NB4 (cell line): ENCODE measurements around the gene CNTNAP2.
"Not testable (repeated sequence)": the region's sequence is repeated elsewhere in the genome, so short reads cannot be mapped to it uniquely, and the experiment has no call there.

Experiments
- DNase-seq: peaks from one replicate; pipeline ENCODE4 v3.0.0; 2010; ENCODE audit warnings: low read depth
- H3K4me3 ChIP-seq: one replicate; pipeline ENCODE4 v1.5.1; 2011; ENCODE audit warnings: mild to moderate bottlenecking, low read depth, low read length, moderate library complexity
- CTCF ChIP-seq: IDR thresholded peaks from one replicate; pipeline ENCODE4 v1.5.1; 2012; ENCODE audit warnings: low read depth, low read length
- MYC ChIP-seq: IDR thresholded peaks from 2 replicates; pipeline ENCODE4 v1.6.1; 2011; ENCODE audit warnings: low read depth, low read length
- POLR2A ChIP-seq: IDR thresholded peaks from 2 replicates; pipeline ENCODE4 v1.6.1; 2011; ENCODE audit warnings: mild to moderate bottlenecking; ENCODE audit not compliant: insufficient read length; ENCODE audit errors: extremely low read depth
- TF ChIP-seq, protein P1 (sequence below): IDR thresholded peaks from 2 replicates; pipeline ENCODE4 v1.6.1; 2011; ENCODE audit warnings: low read depth, low read length

The CNTNAP2 gene

GRCh38 chr7:148456351-148456750, 2339.8 kb downstream of the CNTNAP2 start:
- no peak overlapping the region for H3K4me3 ChIP-seq
- no peak for DNase-seq
- no peak for TF ChIP-seq MYC
- TF ChIP-seq CTCF = no peak

DNA sequence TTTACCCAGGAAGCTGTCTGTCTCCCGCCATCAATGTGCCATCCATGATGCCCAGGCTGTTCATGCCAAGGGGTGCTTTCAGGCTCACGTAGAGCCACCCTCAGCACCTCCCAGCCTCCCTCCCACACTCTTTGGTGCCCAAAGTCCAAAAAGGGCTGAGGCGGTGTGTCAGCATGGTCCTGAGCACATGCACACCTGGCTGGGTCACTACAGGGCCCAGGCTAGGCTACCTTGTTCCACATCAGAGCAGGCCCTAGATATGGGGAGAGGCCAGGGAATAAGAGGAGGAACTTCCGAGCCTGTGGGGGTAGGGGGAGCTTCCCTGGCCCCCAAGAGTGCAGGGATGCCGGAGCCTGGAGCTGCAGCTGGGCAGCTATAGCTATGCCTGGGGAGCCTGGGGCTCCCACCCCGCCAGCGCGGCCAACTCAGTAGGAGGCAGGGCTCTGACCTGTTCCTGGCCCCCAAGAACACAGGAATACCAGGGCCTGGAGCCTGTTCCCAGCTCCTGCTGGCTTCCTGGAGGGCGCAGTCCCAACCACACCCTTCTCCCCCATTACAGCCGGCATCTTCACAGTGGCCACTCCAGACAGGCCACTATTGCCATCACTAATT, 2340.8 kb downstream of the CNTNAP2 start:
- no peak overlapping the region for H3K4me3 ChIP-seq
- no peak for DNase-seq
- TF ChIP-seq CTCF = no peak
- TF ChIP-seq, protein P1, sequence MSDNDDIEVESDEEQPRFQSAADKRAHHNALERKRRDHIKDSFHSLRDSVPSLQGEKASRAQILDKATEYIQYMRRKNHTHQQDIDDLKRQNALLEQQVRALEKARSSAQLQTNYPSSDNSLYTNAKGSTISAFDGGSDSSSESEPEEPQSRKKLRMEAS = no peak
- no peak for TF ChIP-seq POLR2A
- TF ChIP-seq MYC = no peak

DNA sequence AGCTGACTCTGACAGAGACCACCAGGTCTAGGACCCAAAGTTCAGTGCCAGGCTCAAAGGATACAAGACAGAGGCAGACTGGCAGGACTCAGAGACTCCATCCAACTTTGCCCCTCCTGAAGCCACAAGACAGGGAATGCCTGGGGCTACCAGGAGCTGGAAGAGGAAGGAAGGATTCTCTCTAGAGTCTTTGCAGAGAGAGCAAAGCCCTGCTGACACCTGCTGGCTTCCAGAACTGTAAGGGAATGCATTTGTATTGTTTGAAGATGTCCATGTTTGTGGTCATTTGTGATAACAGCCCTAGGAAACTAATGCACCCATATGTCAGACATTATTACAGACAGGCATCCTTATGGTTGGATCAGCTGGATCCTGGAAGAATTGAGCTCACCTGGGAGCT, 2341.7 kb downstream of the CNTNAP2 start:
- no peak overlapping the region for H3K4me3 ChIP-seq
- no peak for DNase-seq
- TF ChIP-seq POLR2A (no peak), MYC (no peak), CTCF (no peak)
- TF ChIP-seq, protein P1 = no peak

DNA sequence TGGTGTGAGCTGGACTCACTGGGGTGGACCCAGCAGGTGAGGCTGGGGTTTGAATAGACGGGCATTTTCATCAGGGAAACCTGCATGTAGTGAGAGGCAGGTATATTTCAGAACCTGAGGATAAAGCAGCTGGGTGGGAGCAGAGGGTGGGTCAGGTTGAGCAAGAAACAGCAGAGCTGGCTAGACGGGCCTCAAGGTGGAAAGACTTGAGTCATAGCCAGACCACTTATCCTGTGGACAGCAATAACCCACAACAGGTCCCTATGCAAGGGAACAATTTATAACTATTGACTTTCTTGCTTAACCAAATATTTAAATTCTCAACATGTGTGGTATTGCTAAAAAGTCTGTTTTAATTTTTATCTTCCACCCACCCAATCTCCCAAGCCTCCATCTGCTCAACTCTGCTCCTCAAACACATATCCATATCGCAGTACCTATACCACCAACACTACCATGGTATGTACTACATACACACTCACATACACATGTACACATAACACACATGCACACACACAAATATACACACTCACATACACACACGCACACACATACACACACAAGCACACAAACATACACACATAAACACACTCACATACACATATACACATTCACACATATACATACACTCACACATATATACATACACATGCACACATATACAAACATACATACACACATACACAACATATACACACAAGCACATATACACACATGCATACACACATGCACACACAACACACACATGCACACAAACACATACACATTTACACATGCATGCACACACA, 2345.0 kb downstream of the CNTNAP2 start:
- no peak for DNase-seq
- H3K4me3 ChIP-seq = no peak overlapping the region
- TF ChIP-seq POLR2A (no peak), MYC (no peak), CTCF (no peak)
- TF ChIP-seq, protein P1 = no peak

DNA sequence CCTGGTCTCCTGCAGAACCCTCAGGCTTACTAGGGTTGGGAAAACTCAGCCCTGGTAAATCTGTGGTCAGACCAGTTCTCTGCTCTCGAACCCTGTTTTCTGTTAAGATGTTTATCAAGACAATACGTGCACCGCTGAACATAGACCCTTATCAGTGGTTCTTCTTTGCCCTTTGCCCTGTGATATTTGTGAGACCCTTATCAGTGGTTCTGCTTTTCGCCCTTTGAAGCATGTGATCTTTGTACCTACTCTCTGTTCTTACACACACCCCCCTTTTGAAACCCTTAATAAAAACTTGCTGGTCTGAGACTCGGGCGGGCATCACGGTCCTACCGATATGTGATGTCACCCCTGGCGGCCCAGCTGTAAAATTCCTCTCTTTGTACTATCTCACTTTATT, 2346.2 kb downstream of the CNTNAP2 start:
- not testable (repeated sequence) for DNase-seq, H3K4me3 ChIP-seq

- DNase-seq = no peak
- H3K4me3 ChIP-seq = no peak overlapping the region
- TF ChIP-seq MYC = no peak
- TF ChIP-seq POLR2A = no peak
- TF ChIP-seq, protein P1 = no peak
- no peak for TF ChIP-seq CTCF
Measured at GRCh38 chr7:148463210-148463609, 2346.6 kb downstream of the CNTNAP2 start.
